Measurements from ENCODE around the gene HS6ST2. TPM values are rescaled to one million over a fixed set of nuclear protein-coding genes. Genes with fewer than 3 reads are reported as not detected.

Gene HS6ST2
- total RNA-seq, 2 donors from 2014 or later, result not detected

- no peaks in the 10 kb centered on the region for H3K27me3 ChIP-seq (replicated peaks; ENCODE audit: insufficient read depth)
- H3K9me3 ChIP-seq, result no peaks in the 10 kb centered on the region
- no peak overlapping the region for H3K4me3 ChIP-seq
- DNase-seq (ENCODE audit: low spot score), result no peak
- ATAC-seq (ENCODE audit: insufficient number of reproducible peaks, low FRiP score, low read depth), result no peak
- no peak overlapping the region for H3K27ac ChIP-seq
- TF ChIP-seq, protein P1, sequence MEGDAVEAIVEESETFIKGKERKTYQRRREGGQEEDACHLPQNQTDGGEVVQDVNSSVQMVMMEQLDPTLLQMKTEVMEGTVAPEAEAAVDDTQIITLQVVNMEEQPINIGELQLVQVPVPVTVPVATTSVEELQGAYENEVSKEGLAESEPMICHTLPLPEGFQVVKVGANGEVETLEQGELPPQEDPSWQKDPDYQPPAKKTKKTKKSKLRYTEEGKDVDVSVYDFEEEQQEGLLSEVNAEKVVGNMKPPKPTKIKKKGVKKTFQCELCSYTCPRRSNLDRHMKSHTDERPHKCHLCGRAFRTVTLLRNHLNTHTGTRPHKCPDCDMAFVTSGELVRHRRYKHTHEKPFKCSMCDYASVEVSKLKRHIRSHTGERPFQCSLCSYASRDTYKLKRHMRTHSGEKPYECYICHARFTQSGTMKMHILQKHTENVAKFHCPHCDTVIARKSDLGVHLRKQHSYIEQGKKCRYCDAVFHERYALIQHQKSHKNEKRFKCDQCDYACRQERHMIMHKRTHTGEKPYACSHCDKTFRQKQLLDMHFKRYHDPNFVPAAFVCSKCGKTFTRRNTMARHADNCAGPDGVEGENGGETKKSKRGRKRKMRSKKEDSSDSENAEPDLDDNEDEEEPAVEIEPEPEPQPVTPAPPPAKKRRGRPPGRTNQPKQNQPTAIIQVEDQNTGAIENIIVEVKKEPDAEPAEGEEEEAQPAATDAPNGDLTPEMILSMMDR (IDR thresholded peaks at IDR 0.05), result no peak
- H3K36me3 ChIP-seq, result no peaks in the 10 kb centered on the region
- H3K4me1 ChIP-seq (ENCODE audit: control insufficient read depth in 1 of 2, low read depth in 2 of 2), result no peaks in the 10 kb centered on the region
Measured at GRCh38 chrX:132692066-132692465, 266.4 kb downstream of the HS6ST2 start.

DNA sequence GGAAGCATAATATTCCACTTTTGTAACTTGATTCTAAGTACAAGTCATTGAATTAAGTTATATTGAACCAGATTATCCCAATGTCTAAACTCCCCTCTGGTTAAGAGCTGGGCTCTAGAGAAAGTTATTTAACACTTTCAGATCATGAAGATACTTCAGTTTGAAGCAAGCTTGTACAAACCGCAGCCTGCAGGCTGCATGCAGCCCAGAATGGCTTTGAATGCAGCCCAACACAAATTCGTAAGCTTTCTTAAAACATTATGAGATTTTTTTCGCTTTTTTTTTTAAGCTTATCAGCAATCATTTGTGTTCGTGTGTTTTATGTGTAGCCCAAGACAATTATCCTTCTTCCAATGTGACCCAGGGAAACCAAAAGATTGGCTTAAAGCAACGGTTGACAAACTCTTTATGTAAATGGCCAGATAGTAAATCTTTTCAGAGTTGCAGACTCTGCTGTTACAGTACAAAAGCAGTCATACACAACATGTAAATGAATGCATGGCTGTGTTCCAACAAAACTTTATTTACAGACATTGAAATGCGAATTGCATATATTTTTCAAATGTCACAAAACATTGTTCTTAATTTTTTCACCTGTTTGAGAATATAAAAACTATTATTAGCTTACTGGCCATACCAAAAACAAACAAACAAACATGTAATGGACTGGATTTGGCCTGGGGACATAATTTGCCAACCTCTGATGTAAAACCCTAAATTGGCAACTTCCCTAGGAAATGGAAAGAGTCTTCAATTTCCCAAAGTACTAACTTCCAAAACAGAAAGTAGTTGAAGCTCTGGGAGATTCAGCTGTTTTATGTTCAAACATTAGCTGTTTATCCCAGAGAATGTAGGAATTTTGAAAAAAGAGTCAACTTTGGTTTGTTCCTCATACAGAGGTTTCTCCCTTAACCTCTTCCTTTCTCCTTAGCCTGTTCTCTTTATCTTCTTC is 268.5 kb downstream of the HS6ST2 start:
- no peak for ATAC-seq (ENCODE audit: insufficient number of reproducible peaks, low FRiP score, low read depth)
- H3K27ac ChIP-seq, result no peak overlapping the region
- no peaks in the 10 kb centered on the region for H3K27me3 ChIP-seq (replicated peaks; ENCODE audit: insufficient read depth)
- H3K4me1 ChIP-seq (ENCODE audit: control insufficient read depth in 1 of 2, low read depth in 2 of 2), result no peaks in the 10 kb centered on the region
- no peak for DNase-seq (ENCODE audit: low spot score)
- H3K9me3 ChIP-seq, result no peaks in the 10 kb centered on the region
- H3K36me3 ChIP-seq, result no peaks in the 10 kb centered on the region
- H3K4me3 ChIP-seq, result no peak overlapping the region
- TF ChIP-seq, protein P1 (IDR thresholded peaks at IDR 0.05), result no peak

GRCh38 chrX:132685276-132685675 is 273.2 kb downstream of the HS6ST2 start:
- H3K4me3 ChIP-seq, result no peak overlapping the region
- DNase-seq (ENCODE audit: low spot score) (no peak), ATAC-seq (ENCODE audit: insufficient number of reproducible peaks, low FRiP score, low read depth) (no peak)
- no peaks in the 10 kb centered on the region for H3K9me3 ChIP-seq
- no peaks in the 10 kb centered on the region for H3K36me3 ChIP-seq
- TF ChIP-seq, protein P1 (IDR thresholded peaks at IDR 0.05), result no peak
- H3K27ac ChIP-seq, result no peak overlapping the region
- H3K4me1 ChIP-seq (ENCODE audit: control insufficient read depth in 1 of 2, low read depth in 2 of 2), result no peaks in the 10 kb centered on the region
- no peaks in the 10 kb centered on the region for H3K27me3 ChIP-seq (replicated peaks; ENCODE audit: insufficient read depth)

- Histone ChIP-seq H3K9me3 (no peaks in the 10 kb centered on the region), H3K27me3 (replicated peaks; ENCODE audit: insufficient read depth) (no peaks in the 10 kb centered on the region), H3K4me3 (no peak overlapping the region), H3K36me3 (no peaks in the 10 kb centered on the region), H3K27ac (no peak overlapping the region), H3K4me1 (ENCODE audit: control insufficient read depth in 1 of 2, low read depth in 2 of 2) (no peaks in the 10 kb centered on the region)
- no peak for DNase-seq (ENCODE audit: low spot score)
- no peak for ATAC-seq (ENCODE audit: insufficient number of reproducible peaks, low FRiP score, low read depth)
- TF ChIP-seq, protein P1 (IDR thresholded peaks at IDR 0.05), result no peak
Measured at GRCh38 chrX:132677233-132677716, 281.2 kb downstream of the HS6ST2 start.

- ATAC-seq (ENCODE audit: insufficient number of reproducible peaks, low FRiP score, low read depth), result no peak
Measured at GRCh38 chrX:132676561-132677186, 281.8 kb downstream of the HS6ST2 start.

More at GRCh38 chrX:132676561-132677186, 281.8 kb downstream of the HS6ST2 start:
- H3K27ac ChIP-seq, result no peak overlapping the region
- no peaks in the 10 kb centered on the region for H3K4me1 ChIP-seq (ENCODE audit: control insufficient read depth in 1 of 2, low read depth in 2 of 2)
- no peaks in the 10 kb centered on the region for H3K36me3 ChIP-seq
- no peaks in the 10 kb centered on the region for H3K9me3 ChIP-seq
- H3K27me3 ChIP-seq (replicated peaks; ENCODE audit: insufficient read depth), result no peaks in the 10 kb centered on the region
- no peak for DNase-seq (ENCODE audit: low spot score)
- no peak overlapping the region for H3K4me3 ChIP-seq
- TF ChIP-seq, protein P1 (IDR thresholded peaks at IDR 0.05), result no peak

Measured in thoracic aorta (tissue), 2 donors.